Measurements from ENCODE around the gene KMT5B.

Gene KMT5B

DNA sequence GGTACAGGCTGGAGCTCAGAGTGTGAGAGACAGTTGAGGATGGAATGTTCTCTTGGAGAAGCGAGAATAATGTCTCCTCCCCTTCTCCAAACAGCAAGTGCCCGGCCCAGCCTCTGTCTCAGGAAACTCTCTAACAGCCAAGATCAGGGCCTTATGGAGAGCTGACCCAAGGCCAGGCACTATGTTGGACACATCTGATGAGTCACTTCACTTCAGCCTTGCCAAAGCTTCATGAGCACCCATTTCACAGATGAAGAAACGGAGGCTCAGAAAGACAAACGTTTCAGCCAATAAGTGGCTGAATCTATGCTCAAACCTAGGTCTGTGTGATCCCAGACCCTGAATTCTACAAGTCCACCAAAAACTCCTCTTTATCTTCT, 69.8 kb downstream of the KMT5B start:
- no peak for DNase-seq (ENCODE audit: low spot score)

DNA sequence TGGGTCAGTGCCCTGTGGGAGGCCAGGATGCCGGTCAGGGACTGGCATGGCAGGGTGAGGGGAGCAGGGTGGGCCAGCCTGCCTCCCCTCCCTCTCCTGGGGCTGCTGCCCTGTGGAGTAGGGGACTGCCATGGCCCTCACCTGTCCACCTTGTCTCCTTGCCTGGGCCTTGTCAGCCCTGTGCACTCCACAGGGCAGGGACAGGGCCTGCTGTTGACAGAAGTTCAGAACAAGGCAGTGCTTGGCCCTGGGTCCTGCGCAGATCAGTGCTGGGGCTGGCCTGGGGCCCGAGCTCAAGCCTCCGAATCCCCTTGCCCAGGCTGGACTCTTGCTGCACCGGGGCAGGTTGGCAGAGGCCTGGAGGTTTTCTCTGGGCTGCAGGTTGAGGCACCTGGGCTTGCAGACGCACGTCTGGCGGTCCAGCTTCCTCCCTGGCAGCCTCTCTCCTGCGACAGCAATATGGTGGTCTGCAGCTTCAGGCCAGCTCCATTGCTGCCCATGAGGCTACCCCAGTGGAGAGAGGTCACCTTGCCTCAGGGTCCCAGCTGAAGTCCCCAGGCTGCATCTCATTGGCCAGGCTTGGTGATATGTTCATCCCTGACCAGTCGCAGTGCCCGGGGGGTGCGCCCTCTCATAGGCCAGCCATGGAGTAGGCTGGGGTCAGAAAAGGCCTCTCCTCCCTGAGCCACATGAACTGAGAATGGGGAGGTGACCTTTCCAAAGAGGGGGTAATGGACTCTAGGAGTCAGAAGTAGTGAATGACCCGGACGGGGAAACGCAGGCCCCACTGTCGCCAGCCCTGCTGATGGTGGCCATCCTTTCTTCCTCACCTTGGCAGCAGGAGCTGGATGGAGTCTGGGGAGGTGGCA, 70.4 kb downstream of the KMT5B start:
- DNase-seq (ENCODE audit: low spot score), result no peak

DNA sequence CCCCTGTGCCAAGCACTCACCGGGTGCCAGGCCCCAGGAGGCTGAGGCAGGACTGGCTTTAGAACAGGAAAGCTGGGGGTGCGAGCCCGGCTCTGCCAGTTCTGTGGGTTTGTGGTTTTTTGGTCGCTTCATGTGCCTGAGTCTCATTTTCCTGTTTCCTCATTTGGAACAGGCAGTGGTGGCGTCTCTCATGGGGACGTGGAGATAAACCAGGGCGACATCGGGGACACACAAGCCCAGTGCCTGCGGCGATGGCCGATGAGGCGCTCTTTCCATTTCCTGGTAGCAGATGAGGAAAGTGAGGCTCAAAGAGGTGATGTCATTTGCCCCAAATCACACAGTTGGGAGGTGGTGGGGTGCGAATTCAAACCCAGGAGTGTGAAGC, 71.1 kb downstream of the KMT5B start:
- no peak for DNase-seq (ENCODE audit: low spot score)

DNA sequence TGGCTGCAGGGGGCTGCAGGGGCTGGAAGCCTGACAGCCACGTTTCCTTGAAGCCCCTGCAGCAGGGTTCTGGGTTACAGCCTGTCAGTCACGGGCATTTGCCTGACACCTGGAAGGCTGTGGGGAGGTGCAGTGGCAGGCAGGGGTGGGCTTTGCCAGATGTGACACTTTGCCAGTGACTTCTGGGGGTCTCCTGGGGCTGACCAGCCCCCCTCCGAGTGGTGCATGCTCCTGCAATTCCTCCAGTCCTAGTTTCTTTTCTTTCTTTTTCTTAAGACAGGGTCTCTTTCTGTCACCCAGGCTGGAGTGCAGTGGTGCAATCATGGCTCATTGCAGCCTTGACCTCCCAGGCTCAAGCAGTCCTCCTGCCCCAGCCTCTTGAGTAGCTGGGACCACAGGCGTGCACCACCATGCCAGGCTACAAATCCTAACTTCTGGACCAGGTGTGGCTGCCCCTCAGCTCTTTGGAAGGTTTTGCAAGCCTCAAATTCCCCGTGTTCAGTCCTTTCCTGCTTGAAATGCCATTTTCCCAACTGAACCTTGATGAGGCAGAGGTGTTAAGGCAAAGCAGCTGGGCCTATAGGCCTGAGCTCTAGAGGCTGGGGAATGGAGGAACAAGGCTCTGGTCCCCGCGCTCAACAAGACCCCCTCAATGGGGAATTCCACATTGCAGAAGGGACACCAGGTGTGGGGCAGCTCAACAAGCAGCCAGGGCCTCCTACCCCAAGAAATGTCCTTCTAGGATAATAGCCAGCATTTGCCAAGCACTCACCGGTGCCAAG, 71.7 kb downstream of the KMT5B start:
- no peak for DNase-seq (ENCODE audit: low spot score)

DNA sequence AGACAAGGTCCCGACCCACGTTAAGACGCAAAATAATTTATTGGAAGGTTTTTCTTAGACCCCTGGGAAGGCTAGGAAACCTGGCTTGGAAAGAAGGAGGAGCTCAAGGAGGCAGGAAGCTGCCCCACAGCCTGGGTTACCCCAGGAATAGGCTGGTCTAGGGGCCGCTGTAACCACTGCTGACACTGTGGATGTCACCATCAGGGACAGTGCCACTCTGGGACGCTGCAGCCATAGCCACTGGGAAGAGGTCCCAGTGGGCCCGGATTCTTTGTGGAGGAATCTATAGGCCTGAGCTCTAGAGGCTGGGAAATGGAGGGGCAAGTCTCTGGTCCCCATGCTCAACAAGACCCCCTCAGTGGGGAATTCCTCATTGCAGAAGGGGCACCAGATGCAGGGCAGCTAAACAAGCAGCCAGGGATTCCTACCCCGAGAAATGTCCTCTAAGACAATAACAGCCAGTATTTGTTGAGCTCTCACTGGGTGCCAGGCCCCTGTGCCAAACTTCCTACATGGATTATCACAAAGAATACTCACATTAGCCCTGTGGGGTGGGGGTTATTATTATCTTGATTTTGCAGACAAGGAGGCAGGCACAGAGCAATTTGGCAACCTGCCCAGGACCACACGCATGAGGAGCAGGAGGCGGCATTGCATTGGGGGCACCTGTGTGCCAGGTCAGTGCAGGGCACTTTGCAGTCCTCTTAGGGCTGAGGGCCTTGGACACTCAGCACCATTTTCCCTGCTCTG, 72.4 kb downstream of the KMT5B start:
- no peak for DNase-seq (ENCODE audit: low spot score)

DNA sequence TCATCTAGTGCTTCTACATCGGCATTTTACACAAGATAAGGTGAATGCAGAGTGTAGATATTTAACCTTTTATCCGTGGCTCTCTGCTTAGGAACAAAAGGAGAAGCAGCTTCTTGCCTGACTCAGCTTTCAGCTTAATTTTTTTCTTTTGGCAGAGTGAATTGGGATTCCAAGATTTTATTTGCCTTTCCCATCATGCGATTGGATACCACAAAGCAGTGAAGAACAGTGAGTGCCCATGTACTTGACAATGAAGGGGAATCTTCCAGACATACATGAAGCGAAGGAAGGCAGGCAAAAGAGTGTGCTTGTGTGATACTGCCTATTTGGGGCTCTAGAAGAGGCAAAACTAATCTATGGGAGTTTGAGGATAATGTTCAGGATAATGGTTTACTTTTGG, 74.9 kb downstream of the KMT5B start:
- no peak for DNase-seq (ENCODE audit: low spot score)

DNA sequence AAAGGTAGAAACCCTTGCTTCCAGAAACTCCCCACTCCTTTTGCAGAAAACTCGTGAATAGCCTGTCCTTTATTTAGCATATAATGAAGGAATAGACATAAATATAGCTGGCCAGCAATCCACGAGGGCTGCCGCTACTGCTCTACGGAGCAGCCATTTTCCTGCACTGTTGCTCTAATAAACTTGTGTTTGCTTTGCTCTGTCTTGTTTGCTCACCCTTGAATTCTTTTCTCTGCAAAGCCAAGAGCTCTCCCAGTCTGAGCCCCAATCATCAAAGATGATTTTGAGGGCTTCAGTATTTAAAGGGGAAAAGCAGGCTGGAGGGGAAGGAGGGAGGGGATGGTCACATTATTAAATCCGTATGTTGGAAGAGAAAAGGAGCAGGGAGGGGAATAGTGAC, 75.3 kb downstream of the KMT5B start:
- no peak for DNase-seq (ENCODE audit: low spot score)

DNA sequence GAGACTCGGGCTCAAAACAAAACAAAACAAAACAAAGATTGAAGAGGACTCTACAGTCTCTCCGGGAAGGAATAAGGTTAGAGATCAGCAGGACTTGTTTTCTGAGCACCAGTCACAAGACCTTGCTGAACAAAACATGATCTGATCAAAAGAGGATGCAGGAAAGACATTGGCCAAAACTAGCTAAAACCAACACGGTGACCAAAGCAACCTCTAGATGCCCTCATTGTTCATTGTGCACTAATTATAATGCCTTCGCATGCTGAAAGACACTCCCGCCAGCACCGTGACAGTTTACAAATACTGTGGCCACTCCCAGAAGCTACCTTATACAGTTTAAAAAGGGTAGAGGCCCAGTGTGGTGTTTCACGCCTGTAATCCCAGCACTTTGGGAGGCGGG, 76.2 kb downstream of the KMT5B start:
- no peak for DNase-seq (ENCODE audit: low spot score)

DNA sequence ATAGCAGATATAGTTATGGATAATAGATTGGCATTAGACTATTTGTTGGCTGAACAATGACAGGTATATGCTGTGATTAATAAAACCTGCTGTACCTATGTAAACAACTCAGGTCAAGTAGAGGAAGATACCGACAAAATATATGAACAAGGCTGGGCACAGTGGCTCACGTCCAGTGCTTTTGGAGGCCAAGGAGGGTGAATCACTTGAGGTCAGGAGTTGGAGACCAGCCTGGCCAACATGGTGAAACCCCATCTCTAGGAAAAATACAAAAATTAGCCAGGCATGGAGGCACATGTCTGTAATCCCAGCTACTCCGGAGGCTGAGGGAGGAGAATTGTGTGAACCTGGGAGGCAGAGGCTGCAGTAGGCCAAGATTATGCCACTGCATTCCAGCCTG, 77.9 kb downstream of the KMT5B start:
- no peak for DNase-seq (ENCODE audit: low spot score)

DNA sequence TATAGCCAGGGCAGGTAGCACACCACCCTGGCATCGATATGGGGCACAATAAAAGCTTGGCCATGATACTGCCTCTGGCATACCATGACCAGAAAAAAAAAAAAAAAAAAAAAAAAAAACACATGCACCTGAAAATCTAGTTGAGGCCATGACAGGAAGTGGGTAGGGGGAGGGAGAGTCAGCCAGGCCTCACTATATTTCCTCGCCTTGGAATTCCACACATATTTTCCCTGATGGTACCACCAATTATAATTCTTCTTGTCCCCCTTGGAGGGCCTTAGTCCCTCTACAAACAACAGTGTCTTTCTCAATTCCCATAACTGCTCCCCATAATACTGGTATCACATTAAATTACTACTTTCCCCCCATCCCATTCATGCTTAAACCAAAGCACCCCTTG, 79.3 kb downstream of the KMT5B start:
- DNase-seq (ENCODE audit: low spot score), result no peak

DNA sequence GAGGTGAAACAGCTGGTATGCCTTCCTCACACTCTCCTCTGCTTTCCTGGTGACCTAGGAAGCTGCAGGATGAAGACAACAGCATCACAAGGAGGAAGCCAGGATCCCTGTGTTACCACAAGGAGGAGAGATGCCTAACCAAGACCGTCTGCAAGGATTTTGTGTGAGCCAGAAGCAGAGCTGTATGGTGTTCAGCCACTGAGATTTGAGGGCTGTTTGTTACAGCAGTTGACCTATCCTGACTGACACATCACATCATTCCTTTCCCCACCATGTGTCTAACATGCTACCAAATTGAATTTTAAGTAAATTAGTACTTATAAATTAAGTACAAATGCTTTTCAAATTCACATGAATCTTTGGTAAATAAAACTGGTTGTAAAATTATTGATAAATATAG, 83.0 kb downstream of the KMT5B start:
- no peak for DNase-seq (ENCODE audit: low spot score)

DNA sequence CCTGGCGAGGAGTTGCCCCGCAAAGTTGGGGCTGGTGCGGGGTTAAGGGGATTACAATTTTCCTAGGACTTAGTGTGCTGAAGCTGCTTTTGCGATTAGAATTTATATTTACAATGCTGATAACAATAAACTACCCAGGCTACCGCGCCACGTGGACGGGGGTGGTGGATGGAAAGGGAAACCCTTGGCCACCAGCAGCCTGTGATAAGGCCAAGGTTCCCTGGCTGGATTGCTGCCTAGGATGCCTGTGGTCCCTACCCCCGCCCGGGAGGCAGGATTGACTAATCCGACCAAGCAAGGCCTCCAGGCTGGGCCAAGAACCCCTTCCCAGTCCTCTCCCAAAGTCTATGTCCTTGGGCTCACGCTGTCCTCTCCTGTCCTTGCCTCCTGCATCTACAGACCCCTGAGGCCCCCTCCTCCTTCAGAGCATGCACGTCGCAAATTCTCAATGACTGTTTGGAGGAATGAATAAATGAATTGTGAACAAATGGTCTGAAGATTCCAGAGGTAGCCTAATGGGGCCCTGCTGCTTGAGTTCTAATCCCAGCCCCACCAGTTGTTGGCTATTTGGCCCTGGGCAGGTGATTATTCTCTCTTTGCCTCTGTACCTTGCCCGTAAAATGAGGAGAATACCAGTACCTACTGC, 84.3 kb downstream of the KMT5B start:
- DNase-seq (ENCODE audit: low spot score), result no peak

DNA sequence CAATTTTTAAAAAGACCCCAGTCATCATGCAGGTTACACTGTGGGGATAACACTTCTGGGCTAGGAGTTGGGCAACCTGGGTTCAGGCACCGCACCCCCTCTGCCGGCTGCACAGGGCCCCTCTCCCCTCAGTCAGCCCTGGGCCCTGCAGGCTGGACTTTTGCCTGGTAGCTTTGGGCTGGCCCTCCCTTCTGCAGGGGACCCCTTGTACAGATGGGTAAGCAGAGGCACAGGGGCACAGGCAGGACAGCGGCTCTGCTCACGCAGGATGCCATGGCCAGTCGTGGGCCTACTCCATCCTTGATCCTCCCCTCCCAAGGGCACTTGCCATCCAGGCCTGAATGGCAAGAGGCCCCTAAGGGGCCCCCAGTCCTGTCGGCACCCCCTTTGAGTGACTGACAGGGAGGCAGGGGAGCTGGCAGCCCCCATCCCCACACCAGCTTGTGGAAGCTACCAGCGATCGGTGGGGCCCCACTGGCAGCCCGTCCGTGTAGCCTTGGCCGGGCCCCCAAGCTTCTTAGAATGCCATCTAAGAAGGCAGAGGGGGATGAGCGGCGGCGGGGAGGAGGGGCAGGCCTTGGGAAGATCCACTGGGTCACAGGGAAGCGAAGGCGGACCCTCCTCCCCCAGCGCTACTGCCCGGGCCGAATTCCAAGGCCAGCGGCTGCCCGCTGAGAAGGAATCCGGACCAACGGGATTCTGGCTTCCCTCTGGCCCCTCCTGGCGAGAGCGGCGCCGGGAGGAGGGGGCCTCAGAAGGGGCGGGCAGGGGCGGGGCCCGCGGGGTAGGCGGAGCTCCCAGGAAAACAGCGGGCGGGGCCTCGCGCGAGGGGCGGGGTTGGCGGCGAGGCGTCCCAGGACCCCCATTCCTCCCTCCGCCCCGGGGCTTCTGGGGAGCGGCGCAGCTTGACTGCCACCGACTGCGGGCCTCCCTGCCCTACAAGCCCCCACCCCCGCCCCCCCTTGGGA, 85.1 kb downstream of the KMT5B start:
- DNase-seq (ENCODE audit: low spot score), result peak; percentile 89

DNA sequence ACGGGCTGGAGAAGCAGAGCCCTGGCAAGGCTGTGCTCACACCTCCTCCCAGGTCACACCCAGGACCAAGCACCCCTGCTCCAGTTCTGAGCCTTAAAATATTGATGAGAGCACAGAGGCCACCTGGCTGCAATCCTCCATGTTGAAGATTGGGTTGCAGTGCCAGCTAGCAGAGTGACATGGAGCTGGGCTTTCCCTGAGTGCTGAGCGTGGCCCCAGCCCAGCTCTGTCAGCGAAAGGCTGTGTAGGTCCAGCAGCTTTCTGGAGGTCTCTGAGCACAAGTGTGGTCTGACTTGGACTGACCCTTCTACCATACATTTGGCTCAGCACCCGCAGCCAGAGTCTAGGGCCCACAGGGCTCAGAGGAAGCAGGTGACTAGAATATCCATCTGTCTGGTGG, 87.9 kb downstream of the KMT5B start:
- DNase-seq (ENCODE audit: low spot score), result no peak

DNA sequence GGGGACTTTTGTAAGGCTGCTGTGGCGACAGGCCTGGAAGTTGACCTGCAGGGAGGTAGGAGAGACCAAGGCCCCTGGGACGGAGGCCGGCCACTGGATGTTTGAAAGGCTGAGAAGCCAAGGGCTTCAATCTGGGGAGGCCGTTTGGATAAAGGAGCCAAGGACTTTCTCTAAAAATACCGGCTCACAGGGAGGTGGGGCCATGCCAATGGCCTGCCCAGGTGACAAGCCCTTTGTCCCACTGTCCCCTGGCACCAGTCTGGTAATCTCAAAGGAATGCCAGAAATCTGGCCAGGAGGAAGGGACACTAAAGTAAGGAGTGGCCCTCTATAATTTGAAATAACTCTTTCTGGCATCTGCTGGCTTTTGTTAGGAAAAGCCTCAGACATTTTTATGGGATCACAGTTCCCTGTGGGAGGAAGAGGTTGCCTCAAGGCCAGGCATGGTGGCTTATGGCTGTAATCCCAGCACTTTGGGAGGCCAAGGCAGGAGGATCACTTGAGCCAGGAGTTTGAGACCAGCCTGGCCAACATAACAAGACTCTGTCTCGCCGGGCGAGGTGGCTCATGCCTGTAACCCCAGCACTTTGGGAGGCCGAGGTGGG, 90.1 kb downstream of the KMT5B start:
- no peak for DNase-seq (ENCODE audit: low spot score)

DNA sequence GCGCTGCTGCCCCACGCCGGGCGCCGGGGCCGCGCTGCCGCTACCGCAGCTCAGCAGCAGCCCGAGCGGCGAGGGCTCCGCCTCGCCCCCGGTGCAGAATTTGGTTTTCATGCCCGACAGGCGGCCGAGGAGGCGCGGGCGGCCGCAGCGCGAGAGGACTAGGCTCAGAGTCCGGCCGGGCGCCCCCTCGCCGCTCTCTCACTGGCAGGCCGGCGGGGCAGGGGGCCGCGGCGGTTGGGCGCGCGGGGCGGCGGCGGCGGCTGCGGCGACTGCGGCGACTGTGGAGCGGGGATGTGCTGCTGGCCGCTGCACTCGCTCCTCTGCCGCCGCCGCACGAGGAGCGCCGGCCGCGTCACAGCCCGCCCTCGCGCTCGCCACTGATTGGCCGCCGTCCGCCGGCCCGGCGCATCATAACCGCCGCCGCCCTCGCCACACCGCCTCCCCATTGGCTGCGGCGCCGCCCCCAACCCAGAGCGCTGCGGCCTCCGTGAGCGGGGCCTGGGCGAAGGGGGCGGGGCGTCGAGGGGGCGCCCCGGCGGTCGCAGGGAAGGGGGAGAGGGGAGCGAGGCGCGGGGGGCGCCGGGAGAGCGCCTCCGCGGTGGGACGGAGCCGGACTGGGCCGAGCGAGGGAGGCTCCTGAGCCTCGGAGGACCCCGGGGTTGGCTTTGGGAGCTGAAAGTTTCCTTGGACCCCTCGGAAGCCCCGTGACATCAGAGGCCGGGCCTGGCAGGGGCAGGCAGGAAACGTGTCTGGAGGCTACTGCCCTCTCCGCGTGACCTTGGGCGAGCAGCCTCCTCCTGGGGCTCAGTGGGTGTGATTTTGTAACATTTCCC, 91.8 kb downstream of the KMT5B start, which contains the start of gene CHKA:
TSS of gene CHKA (minus strand) at position 322 of the 833 bp plus-strand sequence. CDS start at position 111, 211 bp downstream.
- peak; percentile 95 for DNase-seq (ENCODE audit: low spot score)

DNA sequence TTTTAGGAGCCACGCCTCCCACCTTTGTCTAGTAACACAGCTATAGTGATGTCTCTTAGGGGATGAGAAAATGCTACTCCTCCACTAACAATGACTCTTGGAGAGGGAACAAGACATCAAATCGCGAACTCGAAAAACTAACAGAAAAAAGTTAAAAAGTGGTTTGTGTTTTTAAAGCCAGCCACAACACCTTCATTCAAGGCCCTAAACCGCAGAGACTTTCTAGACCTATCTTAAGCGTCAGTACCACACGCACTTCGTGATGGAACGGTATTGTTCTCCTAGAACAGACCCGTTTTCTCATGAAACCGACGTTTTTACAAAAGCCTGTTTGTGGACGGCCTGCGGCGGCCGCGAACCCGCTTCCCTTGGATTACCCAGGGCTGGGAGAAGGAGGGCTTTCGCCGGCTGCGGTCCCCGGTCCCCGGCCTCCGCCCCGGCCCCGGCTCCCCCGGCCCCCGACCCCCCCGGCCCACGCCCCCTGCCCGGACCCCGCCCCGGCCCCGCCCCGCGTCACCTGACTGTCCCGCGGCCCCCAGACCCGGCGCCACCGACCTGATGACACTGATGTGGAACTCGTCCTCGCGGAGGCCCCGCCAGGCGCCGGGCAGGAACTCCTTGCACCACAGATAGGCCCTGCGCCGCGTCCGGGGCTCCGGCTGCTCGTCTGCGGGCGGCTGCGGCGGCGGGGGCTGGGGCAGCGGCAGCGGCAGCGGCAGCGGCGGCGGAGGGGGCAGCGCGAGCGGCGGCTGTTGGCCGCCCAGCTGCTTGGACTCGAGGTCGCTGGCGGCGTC, 92.6 kb downstream of the KMT5B start:
- DNase-seq (ENCODE audit: low spot score), result peak; percentile 83

DNA sequence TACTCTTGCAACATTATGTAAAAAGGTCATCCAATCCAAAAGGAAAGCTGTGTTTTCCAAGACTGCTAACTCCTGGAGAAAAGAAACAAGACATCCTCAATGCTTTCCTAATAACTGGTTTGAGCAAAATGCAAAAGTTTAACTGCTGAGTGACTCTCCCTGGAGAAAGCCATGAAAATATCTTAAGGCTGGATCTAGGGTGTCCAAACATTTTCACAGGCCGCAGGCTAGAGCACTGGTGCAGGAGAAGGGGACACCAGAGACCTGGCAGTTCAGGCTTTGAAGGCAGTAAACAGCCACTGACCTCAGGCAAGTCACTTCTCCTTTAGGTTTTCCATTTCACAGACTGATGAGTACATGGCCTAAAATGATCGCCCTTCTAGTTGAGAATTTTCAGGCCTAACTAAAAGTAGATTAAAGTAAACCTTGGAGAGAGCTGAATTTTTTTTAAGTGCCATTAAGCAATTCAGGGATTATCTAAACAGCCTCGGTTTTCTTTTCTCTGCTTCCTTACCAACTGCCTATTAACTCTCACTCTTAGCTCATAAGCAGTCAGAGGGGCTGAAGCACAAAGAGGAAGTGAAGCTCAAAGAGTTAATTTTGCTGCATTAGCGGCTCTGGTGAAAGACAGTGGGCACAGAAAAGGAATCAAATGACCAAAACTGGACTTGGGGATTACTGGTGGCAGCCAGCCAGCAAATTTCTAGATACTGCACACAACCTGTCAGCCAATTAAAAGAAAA, 94.2 kb downstream of the KMT5B start:
- no peak for DNase-seq (ENCODE audit: low spot score)
